D721Med (cell line): ENCODE data around the gene RBM26.

Experiments
- DNase-seq: peaks from one replicate; pipeline ENCODE4 v3.0.0; 2011; ENCODE audit warnings: low spot score; ENCODE audit not compliant: insufficient read length
- FAIRE-seq: peaks from 2 replicates; lab custom pipeline; 2011; peaks lifted over from hg19 to GRCh38; lab: Jason Lieb, UNC
- TF ChIP-seq, protein P1 (sequence below): IDR thresholded peaks from 2 replicates; pipeline ENCODE4 v1.5.1; 2012; ENCODE audit warnings: mild to moderate bottlenecking, control low read depth; ENCODE audit not compliant: insufficient read depth; ENCODE audit errors: missing control alignments

RBM26 gene

DNA sequence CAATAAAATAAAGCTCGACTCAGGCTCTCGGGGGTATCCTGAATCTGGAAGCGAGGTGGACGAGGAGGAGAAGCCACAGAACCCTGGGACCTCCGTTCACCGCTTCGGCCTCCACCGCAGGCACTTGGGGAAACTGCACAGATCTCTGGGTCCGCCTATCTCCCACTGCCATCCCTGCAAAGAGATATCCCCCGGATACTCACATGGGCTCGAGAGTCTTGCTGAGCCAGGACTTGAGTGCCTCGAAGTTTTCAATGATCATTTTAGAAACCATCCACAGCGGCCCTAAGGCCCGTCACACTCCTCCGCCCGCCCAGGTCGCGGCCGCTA lies 589 bp downstream of the RBM26 start:
- TF ChIP-seq, protein P1, sequence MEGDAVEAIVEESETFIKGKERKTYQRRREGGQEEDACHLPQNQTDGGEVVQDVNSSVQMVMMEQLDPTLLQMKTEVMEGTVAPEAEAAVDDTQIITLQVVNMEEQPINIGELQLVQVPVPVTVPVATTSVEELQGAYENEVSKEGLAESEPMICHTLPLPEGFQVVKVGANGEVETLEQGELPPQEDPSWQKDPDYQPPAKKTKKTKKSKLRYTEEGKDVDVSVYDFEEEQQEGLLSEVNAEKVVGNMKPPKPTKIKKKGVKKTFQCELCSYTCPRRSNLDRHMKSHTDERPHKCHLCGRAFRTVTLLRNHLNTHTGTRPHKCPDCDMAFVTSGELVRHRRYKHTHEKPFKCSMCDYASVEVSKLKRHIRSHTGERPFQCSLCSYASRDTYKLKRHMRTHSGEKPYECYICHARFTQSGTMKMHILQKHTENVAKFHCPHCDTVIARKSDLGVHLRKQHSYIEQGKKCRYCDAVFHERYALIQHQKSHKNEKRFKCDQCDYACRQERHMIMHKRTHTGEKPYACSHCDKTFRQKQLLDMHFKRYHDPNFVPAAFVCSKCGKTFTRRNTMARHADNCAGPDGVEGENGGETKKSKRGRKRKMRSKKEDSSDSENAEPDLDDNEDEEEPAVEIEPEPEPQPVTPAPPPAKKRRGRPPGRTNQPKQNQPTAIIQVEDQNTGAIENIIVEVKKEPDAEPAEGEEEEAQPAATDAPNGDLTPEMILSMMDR: no peak
- FAIRE-seq (no peak), DNase-seq (no peak)

DNA sequence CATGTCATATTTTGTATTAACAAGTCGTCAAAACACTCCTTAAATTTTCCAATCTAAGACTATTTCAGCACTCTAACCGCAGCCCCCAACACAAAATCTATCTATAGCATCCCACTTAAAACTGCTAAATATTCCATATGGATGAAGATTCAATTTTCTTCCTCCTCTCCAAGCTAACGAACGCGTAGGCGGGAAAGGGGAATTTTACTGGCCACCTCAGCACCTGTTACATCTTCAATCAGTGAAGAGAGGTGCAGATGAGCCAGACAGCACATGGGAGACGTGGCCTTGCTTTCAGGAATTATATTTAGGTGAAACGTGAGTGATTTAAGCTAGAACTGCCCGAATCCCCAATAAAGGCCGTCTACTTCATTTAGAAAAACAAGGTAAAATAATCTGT lies 1.1 kb downstream of the RBM26 start:
- FAIRE-seq: no peak
- DNase-seq: no peak
- TF ChIP-seq, protein P1: no peak

DNA sequence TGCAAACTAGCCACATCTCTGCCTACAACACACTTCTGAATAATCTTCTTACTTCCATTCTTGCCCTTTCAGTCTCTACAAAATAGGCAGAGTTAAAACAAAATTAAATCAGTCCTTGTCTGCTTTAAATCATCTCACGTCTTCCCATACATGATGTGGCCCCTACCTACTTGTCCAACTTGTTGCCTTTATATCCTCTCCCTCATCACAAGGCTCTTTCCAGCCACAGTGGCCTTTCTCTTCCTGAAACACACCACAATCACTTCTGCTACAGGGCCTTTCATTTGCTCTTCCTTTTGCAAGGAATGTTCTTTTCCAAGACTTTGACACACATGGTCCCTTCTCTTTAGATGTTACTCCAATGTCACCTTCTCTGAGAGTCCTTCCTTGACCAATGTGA lies 1.7 kb downstream of the RBM26 start:
- DNase-seq (no peak), FAIRE-seq (no peak)
- TF ChIP-seq, protein P1: no peak

DNA sequence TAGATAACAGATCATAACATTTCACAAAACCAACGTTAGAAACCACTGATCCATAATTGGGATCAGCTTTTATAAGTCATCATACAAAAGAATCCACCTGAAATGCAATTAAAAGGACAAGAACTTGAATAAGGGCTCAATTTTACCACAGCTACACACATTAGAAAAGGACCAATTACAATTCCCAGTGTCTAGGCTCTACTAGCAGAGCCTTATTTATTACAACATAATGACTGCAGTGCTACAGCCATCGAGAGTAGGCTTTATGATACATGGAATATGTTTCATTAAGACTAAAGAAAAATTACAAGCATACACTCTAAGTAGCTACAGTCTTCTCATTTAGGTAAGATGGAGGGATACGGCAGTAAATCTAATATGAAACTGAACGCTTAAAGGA lies 2.9 kb downstream of the RBM26 start:
- TF ChIP-seq, protein P1: no peak
- no peak for FAIRE-seq
- DNase-seq: no peak

DNA sequence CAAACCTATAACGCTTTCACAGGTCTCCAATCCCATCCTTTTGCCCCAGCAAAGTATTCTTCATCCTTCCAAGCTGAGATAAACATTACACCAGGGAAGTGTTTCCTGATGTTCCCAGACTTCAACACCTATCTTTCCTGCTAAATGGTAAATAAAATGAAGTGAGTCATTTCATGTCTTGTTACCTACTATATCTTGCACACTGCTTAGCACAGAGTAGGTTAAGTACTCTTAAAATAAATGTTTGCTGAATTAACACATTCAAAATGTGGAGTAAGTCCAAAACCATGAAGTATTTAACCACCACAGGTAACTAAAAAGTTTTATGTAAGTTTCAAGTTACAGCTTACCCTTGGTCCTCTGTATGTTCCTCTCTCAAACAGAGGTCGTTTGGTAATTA lies 3.4 kb downstream of the RBM26 start:
- TF ChIP-seq, protein P1: no peak
- DNase-seq (no peak), FAIRE-seq (no peak)

DNA sequence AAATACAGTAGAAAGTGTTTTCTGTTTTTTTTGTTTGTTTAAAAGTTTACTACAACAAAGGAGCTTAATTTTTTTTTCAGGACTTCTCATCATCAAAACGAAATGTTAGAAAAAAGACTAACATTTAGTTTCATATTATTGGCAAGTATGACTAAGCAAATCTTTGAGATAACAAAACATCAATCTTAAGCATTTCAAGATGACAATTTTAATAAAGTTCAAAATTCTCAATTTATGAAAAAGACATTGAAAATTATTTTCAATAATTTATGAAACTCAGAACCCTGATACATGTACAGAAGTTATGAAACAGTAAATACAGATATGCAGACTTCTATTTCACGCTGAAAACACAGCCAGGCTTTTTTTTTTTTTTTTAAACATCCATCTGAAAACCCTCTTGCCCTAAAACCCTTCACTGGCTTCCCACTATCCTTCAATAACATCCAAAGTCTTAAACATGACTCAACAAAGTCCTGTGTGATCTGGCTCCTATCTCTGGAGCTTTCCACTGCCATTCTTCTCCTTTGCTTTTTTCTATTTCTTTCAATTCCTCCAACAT lies 3.9 kb downstream of the RBM26 start:
- no peak for FAIRE-seq
- no peak for DNase-seq
- TF ChIP-seq, protein P1: no peak

DNA sequence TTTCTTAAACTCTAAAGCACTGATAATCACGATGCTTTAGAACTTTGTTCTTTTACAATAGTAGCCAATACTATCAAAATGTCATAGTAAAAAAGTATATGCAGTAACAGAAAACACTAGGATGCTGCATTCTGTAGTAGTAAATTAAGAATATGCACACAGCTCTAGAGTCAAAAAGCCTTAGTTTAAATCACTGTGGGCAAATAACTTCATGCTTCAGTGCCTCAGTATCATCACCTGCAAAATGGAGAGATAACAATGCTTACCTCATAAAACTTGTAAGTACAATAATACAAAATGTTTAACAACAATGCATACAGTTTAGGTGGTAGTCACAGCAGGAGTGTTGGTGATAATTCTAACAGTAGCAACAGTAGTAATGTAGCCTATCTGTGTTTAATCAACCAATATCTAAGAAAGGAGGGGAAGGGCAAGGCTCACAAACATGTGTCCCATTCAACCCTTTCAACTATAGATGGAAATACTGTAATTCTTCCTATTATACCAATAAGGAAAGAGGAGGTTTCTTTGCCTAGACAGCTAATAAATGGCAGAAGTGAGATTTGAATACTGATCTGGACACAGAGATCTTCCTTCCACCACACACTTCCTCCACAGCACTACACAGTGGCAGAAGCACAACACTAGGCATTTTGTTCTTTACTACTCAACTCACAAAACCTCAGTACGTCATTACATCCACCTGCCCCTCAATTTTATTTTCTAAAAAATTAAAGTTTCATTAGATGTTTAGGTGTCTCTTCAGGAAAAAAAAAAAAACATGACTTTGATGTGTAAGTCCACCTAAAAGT lies 4.6 kb downstream of the RBM26 start:
- TF ChIP-seq, protein P1: no peak
- DNase-seq (no peak), FAIRE-seq (peak; percentile 53)
